Esophagus muscularis mucosa (tissue), 4 donors: ENCODE data around the gene SDF2L1. TPM values are rescaled to one million over a fixed set of nuclear protein-coding genes. Genes with fewer than 3 reads are reported as not detected.

Experiments
- DNase-seq: peaks from one replicate; pipeline ENCODE4 v3.0.0-alpha.2; 2017; ENCODE audit errors: extremely low spot score
- H3K27ac ChIP-seq, 4 donors: fragments of 200-600 bp; sonication (generic); replicated peaks in 1 of 4; 1 replicate in 3 of 4; 2 replicates in 1 of 4; pipeline ENCODE4 v1.5.1; 2016 to 2019; ENCODE audit warnings: mild to moderate bottlenecking in 1 of 4
- H3K27me3 ChIP-seq, 4 donors: fragments of 200-600 bp; sonication (generic); one replicate each; pipeline versions ENCODE4 v1.5.1 to v1.6.0; 2016 to 2019
- H3K36me3 ChIP-seq, 4 donors: fragments of 200-600 bp; sonication (generic); one replicate each; pipeline ENCODE4 v1.5.1; 2016 to 2019
- H3K4me1 ChIP-seq, 4 donors: fragments of 200-600 bp; sonication (generic); one replicate each; pipeline ENCODE4 v1.5.1; 2016 to 2019
- H3K4me3 ChIP-seq, 4 donors: fragments of 200-600 bp; sonication (generic); 1 replicate in 2 of 4; 2 replicates in 2 of 4; pipeline ENCODE4 v1.5.1; 2016 to 2019; ENCODE audit warnings: mild to moderate bottlenecking in 4 of 4, moderate library complexity in 1 of 4
- H3K9me3 ChIP-seq, 4 donors: fragments of 200-600 bp; sonication (generic); 1 replicate in 3 of 4; 2 replicates in 1 of 4; pipeline ENCODE4 v1.5.1; 2016 to 2019
- EP300 ChIP-seq: sonication (generic); formaldehyde crosslinking; IDR thresholded peaks from one replicate; pipeline ENCODE4 v1.6.1; 2017; ENCODE audit warnings: antibody characterized with exemption
- POLR2A ChIP-seq: fragments of 450-650 bp; IDR thresholded peaks from one replicate; pipeline ENCODE4 v1.6.1; 2017; ENCODE audit warnings: antibody characterized with exemption, moderate library complexity, mild to moderate bottlenecking, low read depth
- POLR2AphosphoS5 ChIP-seq, 2 donors: sonication (generic); formaldehyde crosslinking; IDR thresholded peaks; one replicate each; pipeline ENCODE4 v1.6.1; 2017; ENCODE audit warnings: antibody characterized with exemption in 2 of 2
- WGBS: methylation state at CpG from one replicate; pipeline ENCODE4 v1.1.5; 2018; 5-methylcytosine and 5-hydroxymethylcytosine counted together
- intact Hi-C: fragments of 100-400 bp; cut with DNase I; formaldehyde crosslinking; loops from one replicate; pipeline ENCODE4 v1.15.1; 2023
- total RNA-seq, 4 donors: library from RNA; depleted of rRNA; stranded (reverse); fragments of >200 nt; gene quantifications; one replicate each; pipeline versions ENCODE4 v1.1.0 to v1.2.1, GENCODE V29; 2016
- TF ChIP-seq, protein P1 (sequence below), 3 experiments: fragments of 200-600 bp in 2 of 3; fragments of 450-650 bp in 1 of 3; sonication (generic) in 2 of 3; IDR thresholded peaks; one replicate each; pipeline ENCODE4 v1.5.1; 2017 to 2019; ENCODE audit warnings: antibody characterized with exemption in 3 of 3, mild to moderate bottlenecking in 2 of 3, moderate library complexity in 1 of 3

Gene SDF2L1
- total RNA-seq, 4 donors from 2014 or later: 22.4 to 40.8 (median 29.3) TPM

DNA sequence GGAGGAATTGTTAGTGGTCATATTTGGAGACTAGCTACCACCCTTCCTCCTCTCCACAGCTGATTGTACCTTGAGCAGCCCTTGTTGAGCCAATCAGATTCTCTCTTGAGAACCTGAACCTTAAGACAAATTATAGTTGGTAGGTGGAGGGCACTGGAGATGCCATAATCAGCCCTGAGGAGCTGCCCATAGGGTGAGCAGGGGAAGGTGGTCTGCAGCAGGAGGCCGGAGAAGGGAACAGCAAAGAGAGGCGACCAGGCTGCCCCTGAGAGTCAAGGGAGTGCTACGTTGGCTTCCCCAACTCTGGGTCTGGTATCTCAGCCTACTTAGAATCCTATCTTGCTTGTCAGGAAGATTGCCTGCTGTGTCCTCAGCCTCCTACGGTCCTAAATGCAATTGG lies 2.7 kb upstream of the SDF2L1 start:
- WGBS: 82% methylated on average over 3 of the region's 4 CpGs
- TF ChIP-seq EP300 (no peak), POLR2AphosphoS5 (IDR thresholded peaks at IDR 0.05) (no peak), POLR2A (no peak)
- TF ChIP-seq, protein P1, sequence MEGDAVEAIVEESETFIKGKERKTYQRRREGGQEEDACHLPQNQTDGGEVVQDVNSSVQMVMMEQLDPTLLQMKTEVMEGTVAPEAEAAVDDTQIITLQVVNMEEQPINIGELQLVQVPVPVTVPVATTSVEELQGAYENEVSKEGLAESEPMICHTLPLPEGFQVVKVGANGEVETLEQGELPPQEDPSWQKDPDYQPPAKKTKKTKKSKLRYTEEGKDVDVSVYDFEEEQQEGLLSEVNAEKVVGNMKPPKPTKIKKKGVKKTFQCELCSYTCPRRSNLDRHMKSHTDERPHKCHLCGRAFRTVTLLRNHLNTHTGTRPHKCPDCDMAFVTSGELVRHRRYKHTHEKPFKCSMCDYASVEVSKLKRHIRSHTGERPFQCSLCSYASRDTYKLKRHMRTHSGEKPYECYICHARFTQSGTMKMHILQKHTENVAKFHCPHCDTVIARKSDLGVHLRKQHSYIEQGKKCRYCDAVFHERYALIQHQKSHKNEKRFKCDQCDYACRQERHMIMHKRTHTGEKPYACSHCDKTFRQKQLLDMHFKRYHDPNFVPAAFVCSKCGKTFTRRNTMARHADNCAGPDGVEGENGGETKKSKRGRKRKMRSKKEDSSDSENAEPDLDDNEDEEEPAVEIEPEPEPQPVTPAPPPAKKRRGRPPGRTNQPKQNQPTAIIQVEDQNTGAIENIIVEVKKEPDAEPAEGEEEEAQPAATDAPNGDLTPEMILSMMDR (IDR thresholded peaks at IDR 0.05): no peak
- no peak overlapping the region for H3K4me3 ChIP-seq

DNA sequence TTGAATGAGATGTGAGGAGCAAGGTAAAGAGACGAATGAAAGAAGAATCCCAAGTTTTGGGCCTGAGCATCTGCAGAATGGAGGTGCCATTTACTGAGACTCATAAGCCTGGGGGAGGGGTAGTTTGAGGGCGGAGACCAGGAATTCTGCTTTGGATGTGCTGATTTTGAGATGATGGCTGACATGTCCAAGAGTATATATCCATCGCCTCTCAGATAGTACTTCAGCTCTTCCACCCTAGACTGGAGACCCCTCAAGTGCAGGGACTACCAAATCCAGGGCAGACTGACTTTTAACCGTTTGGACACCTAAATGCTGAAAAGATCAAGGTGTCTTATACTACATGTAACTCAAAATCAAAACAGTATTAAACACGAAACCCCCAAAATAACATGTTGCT lies 1.3 kb upstream of the SDF2L1 start:
- DNase-seq: no peak
- peaks cover 16 to 28% (median 24%) of the 10 kb centered on the region in 4 donors for H3K4me1 ChIP-seq
- H3K27ac ChIP-seq: no peak overlapping the region
- no peaks in the 10 kb centered on the region for H3K9me3 ChIP-seq
- no peak overlapping the region for H3K4me3 ChIP-seq
- H3K27me3 ChIP-seq: no peaks in the 10 kb centered on the region
- 85% methylated on average over 5 of the region's 5 CpGs for WGBS
- peaks cover 0 to 21% (median 10%) of the 10 kb centered on the region in 4 donors for H3K36me3 ChIP-seq
- intact Hi-C loops: no loop called here
- TF ChIP-seq POLR2AphosphoS5 (IDR thresholded peaks at IDR 0.05) (no peak), POLR2A (no peak), EP300 (no peak)
- TF ChIP-seq, protein P1 (IDR thresholded peaks at IDR 0.05): no peak

More for the DNA sequence above, 2.7 kb upstream of the SDF2L1 start:
- intact Hi-C loops: no loop called here
- H3K9me3 ChIP-seq: no peaks in the 10 kb centered on the region
- H3K4me1 ChIP-seq: peaks cover 16 to 28% (median 24%) of the 10 kb centered on the region in 4 donors
- no peaks in the 10 kb centered on the region for H3K27me3 ChIP-seq
- DNase-seq: no peak
- H3K27ac ChIP-seq: no peak overlapping the region
- H3K36me3 ChIP-seq: peaks cover 0 to 8% (median 3%) of the 10 kb centered on the region in 4 donors

GRCh38 chr22:21641417-21641788 lies 699 bp upstream of the SDF2L1 start:
- Histone ChIP-seq H3K4me1 (peaks cover 16 to 30% (median 25%) of the 10 kb centered on the region in 4 donors), H3K4me3 (peak overlapping the region; percentile 73 to 84 (median 75)), H3K27me3 (no peaks in the 10 kb centered on the region), H3K9me3 (no peaks in the 10 kb centered on the region), H3K27ac (peak overlapping the region; percentile 14 to 83 (median 66)), H3K36me3 (peaks cover 0 to 21% (median 10%) of the 10 kb centered on the region in 4 donors)
- DNase-seq: no peak
- 5% methylated on average over 9 of the region's 9 CpGs for WGBS
- intact Hi-C loops: no loop called here
- TF ChIP-seq POLR2AphosphoS5 (IDR thresholded peaks at IDR 0.05) (no peak), EP300 (no peak), POLR2A (no peak)
- TF ChIP-seq, protein P1 (IDR thresholded peaks at IDR 0.05): peak; percentile 21 to 50 (median 45)

GRCh38 chr22:21642584-21643448 lies 714 bp downstream of the SDF2L1 start:
- Histone ChIP-seq H3K4me3 (peak overlapping the region; percentile 73 to 84 (median 75)), H3K27ac (peak overlapping the region; percentile 46 to 84 (median 80)), H3K9me3 (no peaks in the 10 kb centered on the region), H3K27me3 (no peaks in the 10 kb centered on the region), H3K36me3 (peaks cover 0 to 28% (median 10%) of the 10 kb centered on the region in 4 donors), H3K4me1 (peaks cover 20 to 36% (median 31%) of the 10 kb centered on the region in 4 donors)
- no peak for DNase-seq
- intact Hi-C loops: no loop called here
- 1% methylated on average over 28 of the region's 56 CpGs for WGBS
- TF ChIP-seq, protein P1 (IDR thresholded peaks at IDR 0.05): peak; percentile 26 to 48 (median 27)
- no peak for TF ChIP-seq POLR2AphosphoS5 (IDR thresholded peaks at IDR 0.05)
- no peak for TF ChIP-seq EP300
- no peak for TF ChIP-seq POLR2A
